Astrocyte (in vitro differentiated cells and primary cell): ENCODE data around the gene GRAPL. TPM values are rescaled to one million over a fixed set of nuclear protein-coding genes. Genes with fewer than 3 reads are reported as not detected.
A peak's percentile ranks its signal among the peaks of the same experiment; 100 is the strongest.
"Not testable (repeated sequence)": the region's sequence is repeated elsewhere in the genome, so short reads cannot be mapped to it uniquely, and the experiment has no call there.

Source experiments
- DNase-seq: peaks from one replicate; pipeline ENCODE4 v3.0.0-alpha.2; 2010; ENCODE audit warnings: low read depth
- FAIRE-seq: peaks from 2 replicates; lab custom pipeline; 2011; peaks lifted over from hg19 to GRCh38; lab: Jason Lieb, UNC
- H2AFZ ChIP-seq: 2 replicates; pipeline ENCODE4 v1.6.0; 2012; ENCODE audit warnings: low read depth, low read length, inconsistent platforms
- H3K27ac ChIP-seq: 2 replicates; pipeline ENCODE4 v1.5.1; 2011; ENCODE audit warnings: low read depth, low read length, inconsistent platforms
- H3K27me3 ChIP-seq: 2 replicates; pipeline ENCODE4 v1.6.0; 2011; ENCODE audit warnings: low read length, inconsistent platforms; ENCODE audit not compliant: insufficient read depth
- H3K36me3 ChIP-seq: 2 replicates; pipeline ENCODE4 v1.5.1; 2011; ENCODE audit warnings: low read length, inconsistent platforms; ENCODE audit not compliant: insufficient read depth
- H3K4me1 ChIP-seq: 2 replicates; pipeline ENCODE4 v1.5.1; 2011; ENCODE audit warnings: low read length, inconsistent platforms; ENCODE audit not compliant: insufficient read depth
- H3K4me2 ChIP-seq: 2 replicates; pipeline ENCODE4 v1.6.0; 2012; ENCODE audit warnings: low read length, inconsistent platforms
- H3K4me3 ChIP-seq: 2 replicates; pipeline ENCODE4 v1.5.1; 2011; ENCODE audit warnings: low read depth, mild to moderate bottlenecking, low read length, inconsistent platforms; ENCODE audit not compliant: insufficient read depth
- H3K79me2 ChIP-seq: 2 replicates; pipeline ENCODE4 v1.6.0; 2012; ENCODE audit warnings: mild to moderate bottlenecking, low read length, inconsistent platforms; ENCODE audit not compliant: insufficient read depth
- H3K9ac ChIP-seq: 2 replicates; pipeline ENCODE4 v1.6.0; 2012; ENCODE audit warnings: mild to moderate bottlenecking, low read length, inconsistent platforms
- H3K9me3 ChIP-seq: 2 replicates; pipeline ENCODE4 v1.5.1; 2012; ENCODE audit warnings: low read depth, mild to moderate bottlenecking, low read length, inconsistent platforms; ENCODE audit not compliant: insufficient read depth
- H4K20me1 ChIP-seq: 2 replicates; pipeline ENCODE4 v1.6.0; 2012; ENCODE audit warnings: low read length, inconsistent platforms; ENCODE audit not compliant: insufficient read depth
- H3K27ac Mint-ChIP-seq: one replicate; pipeline ENCODE4 v1.8.0; 2021; ENCODE audit warnings: mild to moderate bottlenecking, mixed read lengths; ENCODE audit not compliant: unreplicated experiment
- H3K27me3 Mint-ChIP-seq: one replicate; pipeline ENCODE4 v1.8.0; 2021; ENCODE audit warnings: low read depth, mixed read lengths; ENCODE audit not compliant: unreplicated experiment
- H3K36me3 Mint-ChIP-seq: one replicate; pipeline ENCODE4 v1.8.0; 2021; ENCODE audit warnings: low read depth, mixed read lengths; ENCODE audit not compliant: unreplicated experiment
- H3K4me1 Mint-ChIP-seq: one replicate; pipeline ENCODE4 v1.8.0; 2021; ENCODE audit warnings: low read depth, mixed read lengths; ENCODE audit not compliant: unreplicated experiment
- H3K4me3 Mint-ChIP-seq: one replicate; pipeline ENCODE4 v1.8.0; 2021; ENCODE audit warnings: mild to moderate bottlenecking, moderate library complexity, mixed read lengths; ENCODE audit not compliant: unreplicated experiment
- H3K9me3 Mint-ChIP-seq: one replicate; pipeline ENCODE4 v1.8.0; 2021; ENCODE audit warnings: mild to moderate bottlenecking, mixed read lengths; ENCODE audit not compliant: unreplicated experiment
- total RNA-seq: library from RNA; stranded (reverse); gene quantifications from 2 replicates; pipeline ENCODE4 v1.2.1, GENCODE V29; 2021

Gene GRAPL
- total RNA-seq, 1 donor from 2014 or later, result not detected

- not testable (repeated sequence) for H3K4me1 Mint-ChIP-seq, H3K27ac ChIP-seq, H3K36me3 ChIP-seq, H3K4me3 ChIP-seq, H2AFZ ChIP-seq, H3K79me2 ChIP-seq, H3K9me3 ChIP-seq, FAIRE-seq, H3K27me3 ChIP-seq, H3K9ac ChIP-seq, H3K4me2 ChIP-seq, H3K9me3 Mint-ChIP-seq, H3K27ac Mint-ChIP-seq, H3K4me3 Mint-ChIP-seq, H4K20me1 ChIP-seq, H3K27me3 Mint-ChIP-seq, H3K36me3 Mint-ChIP-seq, H3K4me1 ChIP-seq, DNase-seq
Measured at GRCh38 chr17:19143097-19143777, 15.8 kb downstream of the GRAPL start.

DNA sequence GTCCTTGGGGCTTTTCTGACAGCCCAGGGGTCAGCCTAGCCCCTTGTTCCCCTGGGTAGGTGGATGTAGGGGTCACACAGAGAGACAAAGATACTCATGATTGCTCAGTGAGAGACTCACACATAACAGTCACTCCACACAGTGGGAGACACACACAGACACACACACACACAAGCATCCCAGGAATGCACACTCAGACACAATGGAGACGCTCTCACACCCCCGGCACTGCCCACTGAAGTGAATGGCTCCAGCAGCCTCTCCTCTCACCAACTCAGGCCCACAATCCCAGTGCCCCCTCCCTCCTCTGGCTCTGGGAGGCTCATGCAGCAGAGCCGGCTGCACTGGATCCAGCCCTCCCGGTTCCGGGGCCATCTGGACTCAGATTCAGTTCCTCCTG, 17.0 kb downstream of the GRAPL start:
- not testable (repeated sequence) for H3K79me2 ChIP-seq, H3K27me3 Mint-ChIP-seq, H3K9me3 Mint-ChIP-seq, H4K20me1 ChIP-seq, H3K4me3 Mint-ChIP-seq, H3K27me3 ChIP-seq, H2AFZ ChIP-seq, H3K27ac Mint-ChIP-seq, H3K9ac ChIP-seq, H3K9me3 ChIP-seq, H3K36me3 ChIP-seq, H3K4me3 ChIP-seq, DNase-seq, H3K27ac ChIP-seq, H3K4me2 ChIP-seq, H3K4me1 ChIP-seq, H3K36me3 Mint-ChIP-seq, H3K4me1 Mint-ChIP-seq
- FAIRE-seq, result peak; percentile 85

DNA sequence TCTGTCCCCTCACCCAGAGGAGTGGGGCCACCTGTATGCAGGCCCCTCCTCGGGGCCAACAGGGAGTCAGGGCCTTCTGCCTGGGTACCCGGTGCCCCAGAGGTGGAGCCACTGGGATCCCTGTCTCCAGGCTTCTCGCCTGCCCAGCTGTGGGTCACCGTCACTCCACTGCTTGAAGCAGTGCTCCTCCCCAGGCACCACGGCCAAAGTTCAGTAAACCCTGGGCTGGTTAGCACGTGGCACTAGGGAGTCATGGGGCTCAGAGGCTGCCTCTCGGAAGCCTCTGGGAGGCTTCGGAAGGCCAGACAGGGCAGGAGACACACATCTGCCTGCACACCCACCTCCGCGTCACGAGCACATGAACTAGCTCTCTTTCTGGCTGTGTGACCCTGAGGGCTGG, 18.1 kb downstream of the GRAPL start:
- DNase-seq, H3K27me3 Mint-ChIP-seq: not testable (repeated sequence)

GRCh38 chr17:19150678-19151615, 23.6 kb downstream of the GRAPL start:
- not testable (repeated sequence) for H3K36me3 ChIP-seq, FAIRE-seq, H3K27ac ChIP-seq

More for the DNA sequence above, 18.1 kb downstream of the GRAPL start:
- not testable (repeated sequence) for H3K4me1 ChIP-seq, FAIRE-seq, H3K27me3 ChIP-seq, H3K9ac ChIP-seq, H3K36me3 ChIP-seq, H3K4me2 ChIP-seq, H3K27ac Mint-ChIP-seq, H3K36me3 Mint-ChIP-seq, H3K4me3 Mint-ChIP-seq, H3K9me3 ChIP-seq, H3K27ac ChIP-seq, H4K20me1 ChIP-seq, H3K4me3 ChIP-seq, H3K4me1 Mint-ChIP-seq, H3K9me3 Mint-ChIP-seq, H2AFZ ChIP-seq, H3K79me2 ChIP-seq

DNA sequence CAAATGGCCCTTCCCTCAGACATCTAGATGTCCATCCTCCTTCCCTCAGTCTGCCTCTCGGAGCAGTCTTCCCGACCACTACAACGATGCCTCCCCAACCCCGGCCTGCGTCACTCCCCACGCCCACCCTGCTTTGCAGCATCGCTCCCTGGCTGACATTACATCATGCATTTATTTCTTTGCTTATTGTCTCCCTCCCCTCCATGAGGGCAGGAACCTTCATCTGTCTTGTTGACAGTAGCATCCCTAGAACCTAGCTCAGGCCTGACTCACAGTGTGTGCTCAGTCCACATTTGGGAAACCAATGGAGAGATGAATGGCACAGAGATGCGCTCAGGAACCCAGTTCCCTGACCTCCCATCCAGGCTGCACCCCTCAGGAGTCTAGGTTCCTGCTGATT, 30.2 kb downstream of the GRAPL start:
- H3K4me2 ChIP-seq, H2AFZ ChIP-seq, H3K9ac ChIP-seq, H3K4me1 ChIP-seq, H3K27ac ChIP-seq, H3K4me3 Mint-ChIP-seq, H4K20me1 ChIP-seq, H3K27me3 ChIP-seq, DNase-seq, H3K36me3 Mint-ChIP-seq, H3K27ac Mint-ChIP-seq, H3K4me1 Mint-ChIP-seq, H3K9me3 ChIP-seq, FAIRE-seq, H3K79me2 ChIP-seq, H3K4me3 ChIP-seq, H3K27me3 Mint-ChIP-seq, H3K9me3 Mint-ChIP-seq, H3K36me3 ChIP-seq: not testable (repeated sequence)

More at GRCh38 chr17:19150678-19151615, 23.6 kb downstream of the GRAPL start:
- H3K4me1 Mint-ChIP-seq, H3K36me3 Mint-ChIP-seq, H3K27me3 ChIP-seq, H3K4me3 ChIP-seq, H2AFZ ChIP-seq, H3K9me3 ChIP-seq, H3K4me2 ChIP-seq, DNase-seq, H3K27ac Mint-ChIP-seq, H3K27me3 Mint-ChIP-seq, H3K4me3 Mint-ChIP-seq, H3K9me3 Mint-ChIP-seq, H4K20me1 ChIP-seq, H3K4me1 ChIP-seq, H3K9ac ChIP-seq, H3K79me2 ChIP-seq: not testable (repeated sequence)

GRCh38 chr17:19158478-19158877, 31.1 kb downstream of the GRAPL start:
- H3K36me3 Mint-ChIP-seq, H4K20me1 ChIP-seq, H3K9ac ChIP-seq, DNase-seq, H3K4me1 Mint-ChIP-seq, H3K9me3 Mint-ChIP-seq, H3K27ac ChIP-seq, H3K79me2 ChIP-seq, H3K27me3 ChIP-seq, FAIRE-seq, H3K4me3 Mint-ChIP-seq, H2AFZ ChIP-seq, H3K4me1 ChIP-seq, H3K4me2 ChIP-seq, H3K27me3 Mint-ChIP-seq, H3K4me3 ChIP-seq, H3K36me3 ChIP-seq, H3K9me3 ChIP-seq, H3K27ac Mint-ChIP-seq: not testable (repeated sequence)
